ENCODE results near the gene SPATA24.

The SPATA24 gene

GRCh38 chr5:139392678-139393496 is 11.0 kb downstream of the SPATA24 start:
- TF ChIP-seq, protein P1, sequence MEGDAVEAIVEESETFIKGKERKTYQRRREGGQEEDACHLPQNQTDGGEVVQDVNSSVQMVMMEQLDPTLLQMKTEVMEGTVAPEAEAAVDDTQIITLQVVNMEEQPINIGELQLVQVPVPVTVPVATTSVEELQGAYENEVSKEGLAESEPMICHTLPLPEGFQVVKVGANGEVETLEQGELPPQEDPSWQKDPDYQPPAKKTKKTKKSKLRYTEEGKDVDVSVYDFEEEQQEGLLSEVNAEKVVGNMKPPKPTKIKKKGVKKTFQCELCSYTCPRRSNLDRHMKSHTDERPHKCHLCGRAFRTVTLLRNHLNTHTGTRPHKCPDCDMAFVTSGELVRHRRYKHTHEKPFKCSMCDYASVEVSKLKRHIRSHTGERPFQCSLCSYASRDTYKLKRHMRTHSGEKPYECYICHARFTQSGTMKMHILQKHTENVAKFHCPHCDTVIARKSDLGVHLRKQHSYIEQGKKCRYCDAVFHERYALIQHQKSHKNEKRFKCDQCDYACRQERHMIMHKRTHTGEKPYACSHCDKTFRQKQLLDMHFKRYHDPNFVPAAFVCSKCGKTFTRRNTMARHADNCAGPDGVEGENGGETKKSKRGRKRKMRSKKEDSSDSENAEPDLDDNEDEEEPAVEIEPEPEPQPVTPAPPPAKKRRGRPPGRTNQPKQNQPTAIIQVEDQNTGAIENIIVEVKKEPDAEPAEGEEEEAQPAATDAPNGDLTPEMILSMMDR (IDR thresholded peaks at IDR 0.05; ENCODE audit: low read depth, low read length) = peak; percentile 50
- no peak overlapping the region for H3K4me3 ChIP-seq (ENCODE audit: low read depth, low read length)

DNA sequence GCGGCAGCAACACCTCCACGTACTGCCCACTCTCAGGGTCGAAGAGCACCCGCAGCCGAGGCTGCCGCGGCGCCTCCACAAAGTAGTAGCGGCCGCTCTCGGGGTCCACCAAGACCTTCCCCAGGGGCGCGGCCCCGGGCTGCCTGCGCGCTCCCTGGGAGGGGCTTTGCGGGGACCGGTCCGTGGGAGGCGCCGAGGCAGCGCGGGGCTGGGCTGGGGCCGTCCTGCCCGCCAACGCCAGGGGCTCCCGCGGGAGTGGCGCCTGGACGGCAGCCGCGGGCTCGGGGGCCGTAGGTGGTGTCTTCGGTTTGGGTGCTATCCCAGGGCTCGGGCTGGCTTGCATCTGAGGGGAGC is 11.6 kb downstream of the SPATA24 start:
- TF ChIP-seq, protein P1 (IDR thresholded peaks at IDR 0.05; ENCODE audit: low read depth, low read length) = no peak
- no peak overlapping the region for H3K4me3 ChIP-seq (ENCODE audit: low read depth, low read length)

DNA sequence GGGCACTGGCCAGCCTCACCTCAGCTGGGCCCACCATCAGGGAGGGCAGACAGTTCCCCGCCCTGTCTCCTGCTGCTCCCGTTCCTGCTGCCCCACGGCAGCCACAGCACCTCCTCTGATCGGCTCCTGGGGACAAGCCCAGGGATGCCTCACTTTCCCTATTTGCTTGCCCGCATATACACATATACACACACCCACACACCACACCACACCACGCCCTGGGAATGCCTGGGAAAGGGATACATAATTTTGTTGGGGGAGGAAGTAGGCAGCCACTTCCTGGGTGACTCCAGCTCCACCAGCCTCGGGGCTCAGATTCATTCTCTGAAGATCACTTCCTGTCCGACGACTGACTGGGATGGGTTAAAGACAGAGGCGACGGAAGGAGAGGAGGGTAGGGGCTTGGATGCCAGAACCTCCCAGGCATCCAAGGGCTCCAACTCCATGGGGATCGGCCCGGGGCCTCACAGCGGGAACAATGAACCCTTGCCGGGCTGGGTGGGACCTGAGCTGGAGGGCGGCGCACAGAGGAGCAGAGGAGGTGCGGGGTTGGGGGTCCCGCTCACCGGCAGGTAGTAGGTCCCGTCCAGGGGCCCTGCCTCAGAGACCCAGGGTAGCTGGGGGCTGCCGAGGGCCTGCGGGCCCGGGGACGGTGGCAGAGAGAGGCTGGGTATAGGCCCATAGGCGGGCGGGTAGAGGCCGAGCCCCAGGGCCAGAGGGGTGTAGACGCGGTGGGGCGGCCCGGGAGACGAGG is 12.1 kb downstream of the SPATA24 start:
- no peak overlapping the region for H3K4me3 ChIP-seq (ENCODE audit: low read depth, low read length)
- TF ChIP-seq, protein P1 (IDR thresholded peaks at IDR 0.05; ENCODE audit: low read depth, low read length) = no peak

DNA sequence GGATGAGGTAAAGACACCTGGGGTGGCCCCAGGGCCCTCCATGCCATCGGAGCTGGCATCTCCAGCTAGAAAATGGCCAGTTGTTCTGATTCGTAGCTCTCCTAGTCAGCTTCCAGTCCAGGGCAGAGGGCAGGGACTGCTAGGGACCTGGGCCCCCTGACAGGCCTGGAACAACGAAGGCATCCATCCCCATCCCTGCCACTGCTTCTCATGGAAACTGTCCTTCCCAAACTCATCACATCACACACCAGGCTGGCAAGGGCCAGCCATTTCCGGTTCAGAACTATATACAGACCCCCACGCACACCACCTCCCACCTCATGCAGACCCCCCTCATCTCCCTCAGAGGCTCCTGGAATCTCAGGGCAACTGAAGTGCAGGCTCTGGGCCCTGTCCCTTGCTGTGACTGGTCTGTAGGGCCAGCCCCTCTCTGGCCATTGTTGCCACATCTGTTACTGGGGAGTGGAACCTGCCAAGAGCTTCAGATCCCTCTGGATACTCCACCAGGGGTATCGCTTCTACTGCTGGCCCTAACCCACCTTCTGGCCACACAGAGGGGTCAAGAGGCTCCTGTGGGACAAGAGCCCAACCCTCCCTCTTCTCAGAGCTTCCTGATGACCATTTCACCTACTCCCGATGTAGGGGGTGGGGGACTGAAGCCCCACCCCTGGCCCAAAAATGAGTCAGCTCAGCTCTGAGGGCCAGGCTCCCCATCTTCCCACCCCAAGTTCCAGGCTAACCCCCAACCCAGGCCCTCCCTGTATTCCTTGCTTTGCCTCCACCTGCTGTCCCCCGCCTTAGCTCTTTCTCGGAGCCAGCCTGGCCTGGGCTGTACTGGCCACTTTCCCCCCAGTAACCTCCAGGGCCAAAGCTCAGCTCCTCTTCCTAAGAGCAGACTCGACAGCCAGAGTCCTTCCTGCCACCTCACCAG is 13.0 kb downstream of the SPATA24 start:
- no peak overlapping the region for H3K4me3 ChIP-seq (ENCODE audit: low read depth, low read length)
- TF ChIP-seq, protein P1 (IDR thresholded peaks at IDR 0.05; ENCODE audit: low read depth, low read length) = no peak

GRCh38 chr5:139389701-139390638 is 13.9 kb downstream of the SPATA24 start, which contains the start of gene MZB1:
MZB1 (minus strand) TSS chr5:139389913; CDS start chr5:139389856, 57 bp downstream.
- TF ChIP-seq, protein P1 (IDR thresholded peaks at IDR 0.05; ENCODE audit: low read depth, low read length) = no peak
- H3K4me3 ChIP-seq (ENCODE audit: low read depth, low read length) = no peak within 1 kb of the TSS

- TF ChIP-seq, protein P1 (IDR thresholded peaks at IDR 0.05; ENCODE audit: low read depth, low read length) = no peak
Observed at GRCh38 chr5:139388198-139388821, 15.6 kb downstream of the SPATA24 start.

More at GRCh38 chr5:139388198-139388821, 15.6 kb downstream of the SPATA24 start:
- no peak overlapping the region for H3K4me3 ChIP-seq (ENCODE audit: low read depth, low read length)
